Adrenal gland (tissue), 5 donors: ENCODE data around the gene LRRIQ4.

ENCODE experiments used
- CTCF ChIP-seq, 6 experiments: fragments of 450-650 bp in 4 of 6; fragments of 200-600 bp in 2 of 6; sonication (generic) in 1 of 6; IDR thresholded peaks; 1 replicate in 5 of 6; 2 replicates in 1 of 6; pipeline versions ENCODE4 v1.5.1 to v1.8.0; 2016 to 2021; ENCODE audit warnings: antibody characterized with exemption in 6 of 6, mild to moderate bottlenecking in 2 of 6, moderate library complexity in 1 of 6
- POLR2A ChIP-seq, 2 donors: fragments of 450-650 bp; IDR thresholded peaks; one replicate each; pipeline ENCODE4 v1.6.1; 2017; ENCODE audit warnings: antibody characterized with exemption in 2 of 2, mild to moderate bottlenecking in 2 of 2, moderate library complexity in 1 of 2
- donor health status: DM: no; HTN: no; CAD: no.

GRCh38 chr3:169809230-169809795 lies 3.4 kb upstream of the LRRIQ4 start:
- TF ChIP-seq CTCF (IDR thresholded peaks at IDR 0.05): no peak
- no peak for TF ChIP-seq POLR2A (IDR thresholded peaks at IDR 0.05)
